GM19463 (cell line): ENCODE results near the gene PREX1.

Experiments
- ATAC-seq: cut with Tn5 transposase; IDR thresholded peaks from one replicate; pipeline ENCODE4 v1.9.1; 2021; ENCODE audit warnings: mild to moderate bottlenecking, moderate library complexity; ENCODE audit not compliant: unreplicated experiment

The PREX1 gene

DNA sequence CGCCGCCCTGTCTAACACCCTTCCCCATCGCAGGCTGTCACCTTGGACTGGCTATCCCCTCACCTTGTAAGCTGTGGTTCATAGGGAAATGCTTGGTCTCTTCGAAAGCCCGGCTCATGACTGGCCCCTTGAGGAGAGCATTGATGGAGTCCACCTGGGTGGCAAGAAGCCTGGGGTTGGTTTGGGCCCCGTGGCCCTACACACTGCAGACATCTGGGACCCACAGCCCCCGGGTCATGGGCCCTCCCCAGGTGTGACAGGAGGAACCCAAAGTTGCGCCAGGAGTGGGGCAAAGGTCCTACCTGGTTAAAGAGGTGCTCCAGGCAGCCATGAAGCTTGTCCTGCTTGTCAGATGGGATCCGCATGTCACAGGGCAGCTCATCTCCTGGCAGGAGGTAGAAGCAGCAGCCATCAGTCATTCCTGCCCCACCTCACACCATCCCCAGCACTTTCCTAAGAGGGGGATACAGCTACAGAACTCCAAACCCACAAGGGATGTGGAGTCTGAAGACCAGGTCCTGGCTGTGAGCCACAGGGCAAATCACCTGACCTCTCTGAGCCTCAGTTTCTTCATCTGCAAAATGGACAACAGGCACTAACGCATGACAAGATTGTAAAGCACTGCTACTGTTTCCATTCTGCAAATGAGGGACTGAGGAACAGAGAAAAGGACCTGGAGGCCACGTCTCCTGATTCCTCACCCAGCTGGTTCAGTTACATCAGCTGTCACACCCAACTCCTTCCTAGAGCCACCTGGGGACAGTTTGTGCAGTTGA is 185.5 kb downstream of the PREX1 start:
- no peak for ATAC-seq

DNA sequence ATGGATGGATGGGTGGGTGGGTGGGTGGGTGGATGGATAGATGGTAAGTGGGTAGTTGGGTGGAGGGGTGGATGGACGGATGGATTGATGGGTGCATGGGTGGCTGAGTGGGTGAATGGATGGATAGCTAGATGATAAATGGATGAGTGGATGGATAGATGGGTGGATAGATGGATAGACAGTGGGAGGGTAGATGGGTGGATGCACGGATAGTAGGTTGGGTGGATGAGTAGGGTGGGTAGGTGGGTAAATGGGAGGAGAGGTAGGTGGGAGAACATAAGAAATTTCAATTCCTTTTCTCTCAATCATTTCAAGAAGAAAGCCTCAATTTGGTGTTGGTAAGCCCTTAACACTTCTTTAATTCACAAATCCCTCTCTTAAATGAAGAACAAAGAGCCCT is 186.9 kb downstream of the PREX1 start:
- ATAC-seq = no peak

DNA sequence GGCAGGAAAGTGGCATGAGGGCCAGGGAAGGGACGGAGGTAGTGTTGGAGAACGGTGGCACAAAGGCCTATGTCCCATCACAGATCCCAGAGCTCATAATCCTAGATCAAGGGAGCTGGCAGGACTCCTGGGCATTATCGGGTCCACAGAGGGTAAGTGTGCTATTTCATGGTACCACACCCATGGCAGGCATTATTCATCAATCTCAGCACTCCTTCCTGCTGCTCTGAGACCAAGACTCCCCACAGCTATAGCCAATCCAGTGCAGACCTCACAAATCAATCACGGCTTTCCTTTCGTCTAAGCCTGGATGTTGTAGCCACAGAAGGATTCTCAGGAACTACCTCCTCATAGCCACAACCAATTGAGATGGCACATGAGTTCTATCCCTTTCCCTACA is 187.9 kb downstream of the PREX1 start:
- ATAC-seq = no peak

DNA sequence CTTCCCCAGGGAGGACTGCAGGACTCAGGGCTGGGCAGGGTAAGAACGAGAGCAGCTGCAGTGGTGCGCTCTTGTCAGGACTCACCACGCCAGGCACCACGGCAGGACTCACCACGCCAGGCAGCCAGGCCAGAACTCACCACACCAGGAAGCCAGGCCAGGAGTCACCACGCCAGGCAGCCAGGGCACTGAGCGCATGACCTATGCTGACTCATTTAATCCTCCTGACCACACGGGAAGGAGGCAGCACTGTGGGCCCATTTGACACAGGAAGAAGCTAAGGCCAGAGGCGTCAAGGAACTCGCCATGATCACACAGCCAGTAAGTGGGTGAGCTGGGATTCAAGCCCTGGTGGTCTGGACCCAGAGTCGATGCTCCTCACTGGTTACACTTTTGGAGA is 189.3 kb downstream of the PREX1 start:
- ATAC-seq = no peak

DNA sequence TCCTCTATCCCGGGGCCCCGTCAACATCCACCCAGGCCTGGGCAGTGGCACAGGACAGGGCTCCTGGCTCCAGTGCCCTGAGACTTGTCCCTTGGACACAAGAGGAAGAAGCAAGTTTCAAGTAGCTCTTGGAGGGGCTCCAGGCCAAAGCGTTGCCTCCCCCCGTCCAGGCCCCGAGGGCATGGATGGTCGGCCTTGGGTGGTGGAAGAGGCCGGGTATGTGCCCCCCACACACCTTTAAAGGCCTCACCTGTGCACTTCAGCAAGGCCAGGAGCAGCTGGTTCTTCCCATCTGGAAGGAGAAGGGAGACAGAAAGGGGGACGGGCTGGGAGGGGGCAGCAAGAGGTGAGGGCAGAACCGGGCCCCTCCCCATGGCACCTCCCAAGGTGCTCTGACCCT is 190.3 kb downstream of the PREX1 start:
- no peak for ATAC-seq

GRCh38 chr20:48636301-48636700 is 191.5 kb downstream of the PREX1 start:
- no peak for ATAC-seq

DNA sequence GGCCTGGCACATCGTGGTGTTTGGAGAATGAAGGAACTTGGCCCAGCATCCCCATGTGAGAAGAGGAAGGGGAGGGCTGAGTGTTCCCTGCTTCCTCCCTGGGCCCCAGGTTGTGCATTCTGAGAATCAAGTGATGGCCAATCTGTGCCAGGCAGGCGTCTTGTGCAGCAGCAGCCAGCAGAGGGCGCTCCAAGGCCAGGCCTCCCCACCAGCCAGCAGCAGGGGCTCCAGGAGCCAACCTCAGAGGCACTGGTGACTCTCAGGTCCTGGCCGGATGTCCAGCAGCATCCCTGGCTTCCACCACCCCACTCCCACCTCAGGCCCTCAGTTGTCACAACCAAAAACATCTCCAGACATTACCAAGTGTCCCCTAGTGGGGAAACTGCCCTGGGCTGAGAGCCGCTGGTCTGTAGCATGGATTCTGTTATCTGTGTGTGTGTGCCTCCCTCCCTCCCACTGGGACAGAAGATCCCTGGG is 192.0 kb downstream of the PREX1 start:
- no peak for ATAC-seq

- ATAC-seq = no peak
Observed at GRCh38 chr20:48635361-48635760, 192.4 kb downstream of the PREX1 start.

DNA sequence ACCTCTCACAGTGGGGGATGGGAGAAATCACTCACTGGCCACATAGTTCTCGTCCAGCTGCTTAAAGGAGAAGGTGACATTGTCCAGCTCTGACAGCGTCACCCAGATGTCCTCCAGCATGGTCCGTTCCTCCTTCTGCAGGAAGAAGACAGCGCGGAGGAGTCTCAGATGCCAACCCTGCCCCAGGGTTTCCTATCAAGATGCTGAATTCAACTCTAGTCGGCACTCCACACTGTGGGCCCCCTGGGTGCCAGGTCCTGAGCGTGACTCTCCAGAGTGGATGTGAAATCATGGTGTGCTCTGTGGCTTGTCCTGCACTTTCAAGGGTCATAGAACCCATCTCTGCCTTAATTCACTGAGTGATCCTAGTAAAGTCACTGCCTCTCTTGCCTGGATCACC is 193.2 kb downstream of the PREX1 start:
- no peak for ATAC-seq

DNA sequence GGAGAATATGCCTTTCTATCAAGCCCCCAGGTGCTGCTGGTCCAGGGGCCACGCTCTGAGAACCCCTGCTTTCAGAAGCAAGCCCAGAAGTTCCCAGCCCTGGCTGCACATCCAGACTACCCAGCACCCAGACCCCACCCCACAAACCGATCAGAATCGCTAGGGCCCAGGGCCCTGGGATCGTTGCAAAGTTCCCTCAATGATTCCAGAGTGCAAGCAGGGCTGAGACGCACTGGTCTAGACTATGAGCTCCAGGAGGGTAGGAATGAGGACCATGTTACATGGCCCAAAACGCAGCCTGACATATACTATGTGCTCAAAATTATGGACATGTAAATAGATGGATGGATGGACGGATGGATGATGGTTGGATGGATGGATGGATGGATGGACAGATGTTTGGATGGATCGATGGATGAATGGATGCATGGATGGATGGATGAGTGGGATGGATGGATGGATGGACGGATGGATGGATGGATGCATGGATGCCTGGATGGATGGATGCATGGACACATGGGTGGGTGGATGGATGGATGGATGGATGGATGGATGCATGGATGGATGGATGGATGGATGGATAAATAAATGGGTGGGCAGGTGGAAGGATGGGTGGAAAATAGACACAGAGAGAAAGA is 194.1 kb downstream of the PREX1 start:
- no peak for ATAC-seq

GRCh38 chr20:48632825-48633619 is 194.8 kb downstream of the PREX1 start:
- ATAC-seq = no peak

DNA sequence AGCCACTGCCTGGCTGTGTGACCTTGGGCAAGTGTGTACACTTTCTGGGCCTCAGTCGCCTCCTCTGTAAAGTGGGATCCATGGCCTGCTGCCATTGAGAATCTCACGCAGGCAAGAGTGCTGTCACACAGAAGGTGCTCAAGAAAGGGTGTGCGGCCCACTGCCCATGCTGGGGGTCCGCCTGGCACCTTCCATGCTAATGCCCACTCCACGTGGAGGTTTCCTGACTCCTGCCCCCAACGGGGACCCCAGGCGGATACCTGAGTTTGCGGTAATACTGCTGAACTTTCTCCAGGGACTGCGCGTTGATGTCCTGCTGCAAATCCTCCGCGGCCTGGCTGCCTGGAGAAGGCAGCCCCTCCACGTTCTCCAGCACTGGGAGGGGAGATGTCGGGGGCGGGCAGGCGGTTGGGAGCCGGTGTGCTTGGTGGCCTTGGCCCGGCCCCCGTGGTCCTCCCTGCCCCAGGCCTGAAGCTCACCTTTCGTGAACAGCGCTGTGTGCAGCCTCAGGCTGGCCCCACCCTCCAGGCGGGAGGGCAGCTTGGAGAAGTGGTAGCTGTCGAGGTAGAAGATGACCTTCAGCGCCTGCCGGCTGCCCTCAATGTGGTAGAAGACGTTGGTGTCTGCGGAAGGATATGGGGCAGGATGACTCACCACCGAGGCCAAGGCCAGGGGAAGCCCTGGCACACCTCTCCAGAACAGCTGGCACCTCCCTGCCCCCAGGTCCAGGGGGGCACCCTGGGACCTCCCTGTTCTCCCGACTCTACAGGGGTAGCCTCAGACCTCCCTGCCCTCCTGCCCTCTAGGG is 195.6 kb downstream of the PREX1 start:
- no peak for ATAC-seq

DNA sequence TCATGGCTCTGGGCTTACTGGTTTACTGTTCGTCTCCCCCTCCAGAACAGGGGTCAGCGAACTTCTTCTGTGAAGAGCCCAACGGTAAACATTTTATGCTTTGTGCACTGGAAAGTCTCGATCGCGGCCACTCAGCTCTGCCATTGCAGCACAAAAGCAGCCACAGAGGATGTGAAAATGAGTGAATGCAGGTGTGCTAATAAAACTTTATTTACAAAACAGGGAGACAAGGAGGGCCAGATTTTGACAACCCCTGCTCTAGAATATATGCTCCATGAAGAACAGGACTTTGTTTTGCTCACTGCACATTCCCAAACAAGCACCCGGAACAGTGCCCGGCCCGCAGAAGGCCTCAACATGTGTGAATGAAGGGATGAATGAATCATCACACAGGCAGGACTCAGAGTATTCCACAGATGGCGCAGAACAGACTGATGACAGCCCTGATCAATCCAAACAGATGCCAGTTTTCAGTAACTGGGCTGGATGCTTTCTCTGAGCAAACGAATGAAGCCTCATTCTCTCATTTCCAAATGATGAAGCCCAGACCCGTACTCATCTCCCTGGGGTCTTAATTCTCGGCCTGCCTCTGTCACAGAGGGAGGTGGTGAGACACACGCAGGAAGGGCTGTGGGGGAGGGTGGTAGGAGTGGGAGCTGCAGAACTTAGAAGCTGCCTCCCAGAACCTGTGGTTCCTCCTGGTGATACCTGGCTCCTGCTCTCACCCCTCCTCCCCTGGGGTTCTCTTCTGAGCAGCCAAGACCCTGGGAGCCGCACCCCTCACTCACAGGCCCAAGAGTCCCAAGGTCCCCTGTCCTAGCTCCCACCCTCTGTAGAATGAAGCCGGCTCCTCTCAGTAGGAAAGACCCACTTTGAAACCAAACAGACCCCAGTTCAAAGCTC is 196.4 kb downstream of the PREX1 start:
- ATAC-seq = no peak

DNA sequence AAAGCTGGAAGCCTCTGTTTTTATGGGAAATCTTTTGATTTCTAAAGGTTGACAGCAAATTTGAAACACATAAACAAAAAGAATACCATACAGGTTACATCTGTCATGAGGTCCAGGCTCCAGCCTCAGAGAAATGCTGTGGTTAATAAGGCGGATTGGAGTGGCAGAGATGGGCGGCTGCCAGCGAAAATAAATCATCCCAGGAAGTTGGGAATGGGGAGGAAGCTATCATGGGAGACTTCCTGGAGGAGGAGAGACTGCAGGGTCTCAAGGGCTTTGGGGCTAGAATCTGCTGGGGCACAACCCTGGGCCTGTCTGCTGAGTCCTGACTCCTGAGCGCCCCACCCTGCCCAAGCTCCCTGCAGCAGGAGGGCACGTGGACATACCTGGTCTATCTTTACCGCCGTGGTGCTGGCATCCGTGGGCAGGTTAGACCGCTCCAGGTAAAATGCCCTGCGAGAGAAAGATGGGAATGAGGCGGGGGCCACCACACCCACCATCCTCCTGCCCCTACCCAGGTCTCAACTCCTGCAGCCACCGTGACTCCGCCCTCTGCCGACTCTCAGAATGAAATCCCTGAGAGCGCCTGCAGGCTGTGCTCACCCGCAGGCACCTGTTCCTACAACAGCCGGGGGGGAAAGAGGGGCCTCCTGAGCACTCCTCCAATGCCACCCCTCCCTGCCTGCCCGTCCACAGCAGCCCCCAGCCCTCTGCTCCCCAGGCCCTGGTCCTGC is 197.3 kb downstream of the PREX1 start:
- ATAC-seq = no peak

DNA sequence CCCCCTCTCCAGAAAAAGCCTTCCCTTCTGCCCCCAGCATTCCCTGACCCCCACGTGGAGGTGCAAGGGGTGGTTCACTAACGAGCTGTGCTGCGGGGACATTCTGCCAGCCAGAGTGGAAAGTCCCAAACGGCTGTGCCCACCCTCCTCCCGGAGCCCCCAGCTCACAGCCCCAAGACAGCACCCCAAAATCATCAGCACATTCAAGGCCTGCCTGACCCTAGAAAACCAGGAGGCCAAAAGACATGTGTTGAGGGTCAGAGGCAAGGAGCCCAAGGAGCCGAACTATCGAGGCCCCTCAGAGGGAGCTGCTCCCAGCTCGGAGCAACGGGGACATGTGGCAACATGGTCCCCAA is 197.9 kb downstream of the PREX1 start:
- ATAC-seq = no peak

DNA sequence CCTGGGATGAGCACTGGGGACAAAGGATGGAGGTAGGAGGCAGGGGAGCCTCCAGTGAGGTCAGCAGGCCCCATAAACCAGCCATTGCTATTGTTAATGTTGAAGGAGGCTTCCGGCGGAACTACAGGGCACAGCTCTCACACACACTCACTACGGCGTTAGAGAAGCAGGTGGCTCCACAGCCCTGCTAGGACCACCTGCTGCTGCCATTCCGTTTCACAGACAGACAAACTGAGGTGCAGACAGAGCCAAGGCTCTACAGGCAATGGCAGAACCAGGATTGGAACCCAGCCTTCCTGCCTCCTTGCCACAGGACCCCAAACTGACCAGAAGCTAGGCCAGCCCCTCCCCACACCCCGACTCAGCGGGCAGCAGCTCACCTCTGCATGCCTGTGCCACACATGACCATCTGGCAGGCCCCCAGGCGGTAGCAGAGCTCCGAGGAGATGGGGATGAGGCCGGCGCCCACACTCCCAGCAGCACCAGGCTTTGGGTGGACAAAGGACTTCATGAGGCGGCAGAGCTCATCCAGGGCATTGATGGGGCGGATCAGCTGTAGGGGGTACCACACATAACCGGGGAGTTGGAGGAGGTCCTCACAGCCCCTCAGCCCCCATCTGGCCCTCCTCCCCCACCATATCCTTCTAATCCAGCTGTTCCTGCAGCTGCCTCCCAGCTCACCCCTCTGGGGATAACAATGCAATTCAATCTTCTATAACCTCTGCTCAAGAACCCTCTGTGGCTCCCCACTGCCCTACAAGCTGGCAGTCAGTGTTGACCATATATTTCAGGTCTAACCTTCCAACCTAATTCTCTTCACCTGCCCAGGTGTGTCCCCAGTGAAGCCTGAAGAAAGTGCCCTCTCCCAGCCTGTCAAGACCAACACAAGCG is 198.5 kb downstream of the PREX1 start:
- no peak for ATAC-seq

GRCh38 chr20:48627737-48628128 is 200.1 kb downstream of the PREX1 start:
- no peak for ATAC-seq
